Karpas-422 (cell line): ENCODE results near the gene MYOC. TPM values are rescaled to one million over a fixed set of nuclear protein-coding genes. Genes with fewer than 3 reads are reported as not detected.
A peak's percentile ranks its signal among the peaks of the same experiment; 100 is the strongest.

Experiments used
- DNase-seq: peaks from one replicate; pipeline ENCODE4 v3.0.0-alpha.2; 2015
- H2AFZ ChIP-seq: fragments of 200-600 bp; sonication (generic); 2 replicates; pipeline ENCODE4 v1.6.1; 2014; ENCODE audit warnings: antibody characterized with exemption, low read length, mixed read lengths
- H3K27ac ChIP-seq: fragments of 200-600 bp; sonication (generic); 2 replicates; pipeline ENCODE4 v1.5.1; 2014; ENCODE audit warnings: mild to moderate bottlenecking, low read length, moderate library complexity
- H3K27me3 ChIP-seq: fragments of 200-600 bp; sonication (generic); 2 replicates; pipeline ENCODE4 v1.6.1; 2014; ENCODE audit warnings: low read length, mixed read lengths
- H3K36me3 ChIP-seq: fragments of 200-600 bp; sonication (generic); 2 replicates; pipeline ENCODE4 v1.6.1; 2014; ENCODE audit warnings: low read length, mixed read lengths; ENCODE audit not compliant: insufficient read depth
- H3K4me1 ChIP-seq: fragments of 200-600 bp; sonication (generic); 2 replicates; pipeline ENCODE4 v1.6.1; 2014; ENCODE audit warnings: mild to moderate bottlenecking, low read length, mixed read lengths
- H3K4me2 ChIP-seq: fragments of 200-600 bp; sonication (generic); 2 replicates; pipeline ENCODE4 v1.6.1; 2014; ENCODE audit warnings: low read length, low read depth, mild to moderate bottlenecking; ENCODE audit not compliant: poor library complexity, severe bottlenecking
- H3K4me3 ChIP-seq: fragments of 200-600 bp; sonication (generic); 2 replicates; pipeline ENCODE4 v1.5.1; 2014; ENCODE audit warnings: mild to moderate bottlenecking, antibody characterized with exemption, low read length, mixed read lengths
- H3K79me2 ChIP-seq: fragments of 200-600 bp; sonication (generic); 2 replicates; pipeline ENCODE4 v1.6.1; 2014; ENCODE audit warnings: mild to moderate bottlenecking, low read length, mixed read lengths
- H3K9ac ChIP-seq: fragments of 200-600 bp; sonication (generic); 2 replicates; pipeline ENCODE4 v1.6.0; 2014; ENCODE audit warnings: low read length
- H3K9me2 ChIP-seq: fragments of 200-600 bp; sonication (generic), shearing (Covaris generic); replicated peaks from 2 replicates; pipeline ENCODE4 v1.6.0; 2014; ENCODE audit warnings: mild to moderate bottlenecking, low read length, moderate library complexity; ENCODE audit not compliant: insufficient read depth
- H3K9me3 ChIP-seq: fragments of 300-700, 200-600 bp; sonication (generic); 2 replicates; pipeline ENCODE4 v1.6.1; 2014; ENCODE audit warnings: low read length, mixed read lengths
- H4K20me1 ChIP-seq: fragments of 200-600 bp; sonication (generic); 2 replicates; pipeline ENCODE4 v1.6.1; 2014; ENCODE audit warnings: mild to moderate bottlenecking, antibody characterized with exemption, low read length, low read depth; ENCODE audit not compliant: insufficient read depth
- total RNA-seq: library from RNA; depleted of rRNA; stranded (reverse); fragments of >200 nt; shearing (Covaris generic); gene quantifications from 2 replicates; pipeline ENCODE4 v1.2.3, GENCODE V29; 2014; ENCODE audit warnings: low replicate concordance

MYOC gene
- total RNA-seq, 1 experiment from 2014 or later: not detected

DNA sequence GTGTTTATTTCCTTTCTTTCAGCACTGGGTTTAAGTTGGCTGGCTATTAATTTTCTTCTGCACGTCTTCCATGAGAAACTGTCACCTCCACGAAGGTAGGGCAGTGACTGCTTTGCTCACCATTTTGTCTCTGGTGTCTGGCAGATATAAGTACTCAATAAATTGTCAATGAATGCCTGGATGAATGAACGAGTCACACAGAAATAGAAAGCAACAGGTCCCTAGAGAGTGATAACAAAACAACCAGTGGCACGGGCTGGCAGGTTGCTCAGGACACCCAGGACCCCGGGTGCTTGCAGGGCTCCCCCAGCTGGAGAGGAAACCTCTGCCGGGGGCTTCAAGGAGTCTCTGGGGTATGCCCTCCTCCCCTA, 3.2 kb upstream of the MYOC start:
- no peaks in the 10 kb centered on the region for H3K9me2 ChIP-seq
- no peaks in the 10 kb centered on the region for H3K27me3 ChIP-seq
- peak overlapping the region; percentile 92 for H2AFZ ChIP-seq
- H3K4me1 ChIP-seq: peaks cover 10% of the 10 kb centered on the region
- H3K4me3 ChIP-seq: peak overlapping the region; percentile 58; the same call in 1 of the 2 replicates
- no peak overlapping the region for H3K27ac ChIP-seq
- peak overlapping the region; percentile 65 for H3K4me2 ChIP-seq
- H3K36me3 ChIP-seq: no peaks in the 10 kb centered on the region
- H3K9ac ChIP-seq: peak overlapping the region; percentile 43
- no peaks in the 10 kb centered on the region for H3K9me3 ChIP-seq
- no peaks in the 10 kb centered on the region for H4K20me1 ChIP-seq
- no peaks in the 10 kb centered on the region for H3K79me2 ChIP-seq
- DNase-seq: no peak

- peak; percentile 94 for DNase-seq
- peak overlapping the region; percentile 65 for H3K4me2 ChIP-seq
- peak overlapping the region; percentile 58; the same call in 1 of the 2 replicates for H3K4me3 ChIP-seq
These were observed 2.7 kb upstream of the MYOC start for GRCh38 chr1:171654942-171655745.

GRCh38 chr1:171654201-171654941, 1.9 kb upstream of the MYOC start:
- no peak overlapping the region for H3K4me3 ChIP-seq
- H3K4me1 ChIP-seq: peaks cover 10% of the 10 kb centered on the region
- no peaks in the 10 kb centered on the region for H3K27me3 ChIP-seq
- no peak overlapping the region for H3K9ac ChIP-seq
- H3K36me3 ChIP-seq: no peaks in the 10 kb centered on the region
- no peaks in the 10 kb centered on the region for H3K79me2 ChIP-seq
- no peak overlapping the region for H2AFZ ChIP-seq
- H3K9me2 ChIP-seq: no peaks in the 10 kb centered on the region
- no peak overlapping the region for H3K4me2 ChIP-seq
- H3K9me3 ChIP-seq: no peaks in the 10 kb centered on the region
- H4K20me1 ChIP-seq: no peaks in the 10 kb centered on the region
- DNase-seq: no peak
- H3K27ac ChIP-seq: no peak overlapping the region

More at GRCh38 chr1:171654942-171655745, 2.7 kb upstream of the MYOC start:
- H3K27me3 ChIP-seq: no peaks in the 10 kb centered on the region
- H3K36me3 ChIP-seq: no peaks in the 10 kb centered on the region
- no peak overlapping the region for H3K27ac ChIP-seq
- H3K4me1 ChIP-seq: peaks cover 10% of the 10 kb centered on the region
- H3K9ac ChIP-seq: peak overlapping the region; percentile 43
- H3K9me2 ChIP-seq: no peaks in the 10 kb centered on the region
- no peaks in the 10 kb centered on the region for H4K20me1 ChIP-seq
- H3K79me2 ChIP-seq: no peaks in the 10 kb centered on the region
- H2AFZ ChIP-seq: peak overlapping the region; percentile 92
- no peaks in the 10 kb centered on the region for H3K9me3 ChIP-seq

DNA sequence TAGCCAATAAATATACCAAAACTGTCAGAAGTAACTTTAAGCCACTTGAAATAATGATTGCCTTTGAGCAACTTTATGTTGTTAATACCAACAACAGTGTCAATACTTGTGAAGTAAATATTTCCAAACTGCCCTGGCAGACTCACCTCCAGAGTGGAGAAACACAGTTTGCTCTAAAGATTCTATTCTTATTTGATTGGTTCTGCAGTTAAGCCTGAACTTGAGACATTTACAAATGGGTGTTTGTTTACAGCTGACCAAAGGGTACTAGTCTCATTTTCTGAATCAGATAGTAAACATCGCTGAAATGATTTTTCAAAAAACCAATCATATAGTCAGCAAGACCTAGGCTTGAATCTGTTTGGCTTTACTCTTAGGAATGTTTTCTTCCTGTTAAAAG, 1.3 kb upstream of the MYOC start:
- H3K4me1 ChIP-seq: peaks cover 10% of the 10 kb centered on the region
- H3K9ac ChIP-seq: no peak overlapping the region
- no peaks in the 10 kb centered on the region for H3K36me3 ChIP-seq
- no peaks in the 10 kb centered on the region for H3K27me3 ChIP-seq
- no peak overlapping the region for H3K4me2 ChIP-seq
- no peaks in the 10 kb centered on the region for H3K9me3 ChIP-seq
- H3K27ac ChIP-seq: no peak overlapping the region
- H2AFZ ChIP-seq: no peak overlapping the region
- no peaks in the 10 kb centered on the region for H3K79me2 ChIP-seq
- no peak overlapping the region for H3K4me3 ChIP-seq
- no peak for DNase-seq
- H3K9me2 ChIP-seq: no peaks in the 10 kb centered on the region
- no peaks in the 10 kb centered on the region for H4K20me1 ChIP-seq

GRCh38 chr1:171646249-171646560, 6.3 kb downstream of the MYOC start:
- Histone ChIP-seq H3K79me2 (no peaks in the 10 kb centered on the region), H2AFZ (no peak overlapping the region), H3K9me3 (no peaks in the 10 kb centered on the region), H3K27ac (no peak overlapping the region), H3K9me2 (no peaks in the 10 kb centered on the region), H3K9ac (no peak overlapping the region), H3K4me2 (no peak overlapping the region), H4K20me1 (no peaks in the 10 kb centered on the region), H3K27me3 (no peaks in the 10 kb centered on the region), H3K4me3 (no peak overlapping the region), H3K36me3 (no peaks in the 10 kb centered on the region), H3K4me1 (peaks cover 8% of the 10 kb centered on the region)
- no peak for DNase-seq

- Histone ChIP-seq H3K9me2 (no peaks in the 10 kb centered on the region), H3K79me2 (no peaks in the 10 kb centered on the region), H4K20me1 (no peaks in the 10 kb centered on the region), H3K4me3 (no peak overlapping the region), H3K4me1 (peaks cover 8% of the 10 kb centered on the region), H3K27ac (no peak overlapping the region), H3K36me3 (no peaks in the 10 kb centered on the region), H3K27me3 (no peaks in the 10 kb centered on the region), H2AFZ (no peak overlapping the region), H3K9ac (no peak overlapping the region), H3K9me3 (no peaks in the 10 kb centered on the region), H3K4me2 (peak overlapping the region; percentile 28)
- DNase-seq: no peak
These were observed 6.8 kb downstream of the MYOC start for GRCh38 chr1:171645553-171646248.

DNA sequence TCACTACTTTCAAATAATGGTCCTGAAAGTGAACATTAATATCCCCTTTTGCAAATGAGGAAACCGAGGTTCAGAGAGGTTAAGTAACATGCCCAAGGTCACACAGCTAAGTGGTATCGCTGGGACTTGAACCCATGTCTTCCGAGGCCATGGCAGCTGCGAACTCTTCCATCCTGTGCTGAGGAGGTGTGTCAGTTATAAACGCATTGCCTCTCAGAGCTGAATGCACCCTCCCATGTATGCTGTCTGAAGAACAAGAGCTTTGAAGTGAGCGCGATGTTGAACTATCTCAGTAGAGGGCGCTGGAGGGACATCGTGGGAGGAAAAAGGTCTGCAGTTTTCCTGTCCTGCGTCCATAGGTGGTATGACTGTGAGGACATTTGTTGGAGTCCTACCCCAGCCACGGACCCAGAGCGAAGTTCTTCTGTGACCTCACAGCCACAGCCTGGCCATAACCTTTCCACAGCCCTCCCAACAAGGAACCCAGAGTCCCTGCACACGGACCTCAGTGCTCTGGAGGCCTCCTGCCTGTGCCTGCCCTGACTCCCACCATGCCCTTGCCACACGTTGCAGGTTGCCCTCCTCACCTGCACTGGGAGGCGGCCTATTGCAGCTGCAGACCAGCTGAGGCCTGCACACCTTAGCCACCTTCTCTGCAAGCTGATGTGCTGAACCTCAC, 7.5 kb downstream of the MYOC start:
- H3K27ac ChIP-seq: no peak overlapping the region

DNA sequence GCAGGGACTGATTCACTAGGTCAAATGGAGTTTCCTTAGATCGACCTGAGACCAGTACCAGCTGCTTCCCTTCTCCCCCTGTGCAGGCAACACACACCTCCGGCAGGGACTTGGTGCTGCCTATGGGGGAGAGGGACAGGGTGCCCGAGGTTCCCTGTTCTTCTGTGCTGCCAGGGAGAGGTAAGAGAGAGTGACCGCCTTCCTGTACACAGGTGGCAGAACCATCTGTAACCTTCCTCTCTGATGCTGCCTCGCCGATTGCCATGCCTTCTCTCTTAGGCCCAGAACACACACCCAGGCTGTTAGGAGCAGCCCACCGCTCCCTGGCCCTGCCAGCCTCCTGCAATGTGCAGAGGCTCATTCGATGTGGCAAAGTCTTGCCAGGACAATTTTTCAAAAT, 9.3 kb downstream of the MYOC start:
- Histone ChIP-seq H3K36me3 (no peaks in the 10 kb centered on the region), H3K79me2 (no peaks in the 10 kb centered on the region), H3K9ac (no peak overlapping the region), H3K27ac (no peak overlapping the region), H3K4me2 (no peak overlapping the region), H3K4me3 (no peak overlapping the region), H3K9me2 (no peaks in the 10 kb centered on the region), H4K20me1 (no peaks in the 10 kb centered on the region), H3K27me3 (no peaks in the 10 kb centered on the region), H3K9me3 (no peaks in the 10 kb centered on the region), H3K4me1 (peaks cover 12% of the 10 kb centered on the region), H2AFZ (no peak overlapping the region)
- DNase-seq: no peak

More for the DNA sequence above, 7.5 kb downstream of the MYOC start:
- Histone ChIP-seq H3K9me2 (no peaks in the 10 kb centered on the region), H3K4me1 (peaks cover 11% of the 10 kb centered on the region), H3K36me3 (no peaks in the 10 kb centered on the region), H3K27me3 (no peaks in the 10 kb centered on the region), H3K4me2 (peak overlapping the region; percentile 28), H3K9me3 (no peaks in the 10 kb centered on the region), H3K4me3 (no peak overlapping the region), H4K20me1 (no peaks in the 10 kb centered on the region), H2AFZ (no peak overlapping the region), H3K9ac (no peak overlapping the region), H3K79me2 (no peaks in the 10 kb centered on the region)
- peak; percentile 94 for DNase-seq
